ENCODE measurements around the gene UGT3A1.
"Not testable (repeated sequence)": the region's sequence is repeated elsewhere in the genome, so short reads cannot be mapped to it uniquely, and the experiment has no call there.

UGT3A1 gene

GRCh38 chr5:35988529-35988928 is 2.7 kb downstream of the UGT3A1 start:
- no peak for DNase-seq (ENCODE audit: low spot score)

GRCh38 chr5:35987776-35988175 is 3.4 kb downstream of the UGT3A1 start:
- DNase-seq (ENCODE audit: low spot score): no peak

GRCh38 chr5:35979715-35980114 is 11.5 kb downstream of the UGT3A1 start:
- no peak for DNase-seq (ENCODE audit: low spot score)

GRCh38 chr5:35976859-35977258 is 14.3 kb downstream of the UGT3A1 start:
- not testable (repeated sequence) for DNase-seq (ENCODE audit: low spot score)

GRCh38 chr5:35974570-35974969 is 16.6 kb downstream of the UGT3A1 start:
- no peak for DNase-seq (ENCODE audit: low spot score)

- DNase-seq (ENCODE audit: low spot score): no peak
Measured at GRCh38 chr5:35971878-35972210, 19.3 kb downstream of the UGT3A1 start.

GRCh38 chr5:35971186-35971877 is 19.9 kb downstream of the UGT3A1 start:
- no peak for DNase-seq (ENCODE audit: low spot score)

GRCh38 chr5:35963381-35963843 is 27.8 kb downstream of the UGT3A1 start:
- no peak for DNase-seq (ENCODE audit: low spot score)

- DNase-seq (ENCODE audit: low spot score): no peak
Measured at GRCh38 chr5:35960328-35960727, 30.9 kb downstream of the UGT3A1 start.

GRCh38 chr5:35956429-35956828 is 34.8 kb downstream of the UGT3A1 start:
- DNase-seq (ENCODE audit: low spot score): no peak

GRCh38 chr5:35954175-35954574 is 37.0 kb downstream of the UGT3A1 start:
- no peak for DNase-seq (ENCODE audit: low spot score)

GRCh38 chr5:35947085-35947484 is 44.1 kb downstream of the UGT3A1 start:
- DNase-seq (ENCODE audit: low spot score): no peak

- DNase-seq (ENCODE audit: low spot score): no peak
Measured at GRCh38 chr5:35939639-35940038, 51.6 kb downstream of the UGT3A1 start.

- DNase-seq (ENCODE audit: low spot score): no peak
Measured at GRCh38 chr5:35938568-35939227, 52.5 kb downstream of the UGT3A1 start, which contains the start of gene CAPSL. CAPSL (minus strand) TSS chr5:35938622; CDS start chr5:35921120, 17,502 bp downstream.

GRCh38 chr5:35926389-35927051 is 64.7 kb downstream of the UGT3A1 start:
- peak; percentile 57 for DNase-seq (ENCODE audit: low spot score)

GRCh38 chr5:35924950-35925722 is 66.1 kb downstream of the UGT3A1 start:
- DNase-seq (ENCODE audit: low spot score): peak; percentile 51

- no peak for DNase-seq (ENCODE audit: low spot score)
Measured at GRCh38 chr5:35924122-35924949, 66.9 kb downstream of the UGT3A1 start.

- no peak for DNase-seq (ENCODE audit: low spot score)
Measured at GRCh38 chr5:35922468-35922867, 68.7 kb downstream of the UGT3A1 start.

- DNase-seq (ENCODE audit: low spot score): no peak
Measured at GRCh38 chr5:35921930-35922329, 69.3 kb downstream of the UGT3A1 start.

- DNase-seq (ENCODE audit: low spot score): no peak
Measured at GRCh38 chr5:35920890-35921289, 70.3 kb downstream of the UGT3A1 start.

GRCh38 chr5:35919191-35919590 is 72.0 kb downstream of the UGT3A1 start:
- no peak for DNase-seq (ENCODE audit: low spot score)

All from SK-N-DZ (cell line).